NCI-H82 (cell line): Measurements from ENCODE around the gene MTURN.
A peak's percentile ranks its signal among the peaks of the same experiment; 100 is the strongest.

ENCODE experiments used
- DNase-seq: peaks from one replicate; lab custom pipeline; 2025; lab: John Stamatoyannopoulos, UW

MTURN gene

DNA sequence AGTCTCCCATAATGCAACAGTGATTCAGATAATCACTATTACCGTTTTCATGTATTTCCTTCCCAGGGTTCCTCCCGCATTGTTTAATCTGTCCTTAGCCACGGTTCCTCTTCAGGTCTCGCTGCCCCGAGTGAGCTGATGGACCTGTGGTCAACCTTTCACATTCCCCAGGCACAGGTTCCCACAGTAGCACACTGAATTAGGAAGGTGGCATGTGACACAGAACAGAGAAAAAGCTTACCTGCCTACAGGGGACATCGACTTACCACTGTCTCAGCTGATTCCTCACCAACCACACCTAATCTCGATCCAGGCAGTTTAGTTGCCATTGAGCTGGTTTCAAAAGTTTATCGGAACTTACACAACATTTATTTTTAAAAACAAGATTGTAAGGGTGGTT is 72.2 kb downstream of the MTURN start:
- no peak for DNase-seq

- DNase-seq: peak; percentile 34
These were observed 72.6 kb downstream of the MTURN start for GRCh38 chr7:30207376-30207775.

- no peak for DNase-seq
These were observed 75.2 kb downstream of the MTURN start for GRCh38 chr7:30209951-30210350.
